Measurements from ENCODE around the gene CFAP46. TPM values are rescaled to one million over a fixed set of nuclear protein-coding genes. Genes with fewer than 3 reads are reported as not detected.

CFAP46 gene
- total and polyA plus RNA-seq, 2 of the 8 experiments (the other 6 are each of a cell fraction or from before 2014, with no cell fraction given) = 2.6 to 4.8 TPM

DNA sequence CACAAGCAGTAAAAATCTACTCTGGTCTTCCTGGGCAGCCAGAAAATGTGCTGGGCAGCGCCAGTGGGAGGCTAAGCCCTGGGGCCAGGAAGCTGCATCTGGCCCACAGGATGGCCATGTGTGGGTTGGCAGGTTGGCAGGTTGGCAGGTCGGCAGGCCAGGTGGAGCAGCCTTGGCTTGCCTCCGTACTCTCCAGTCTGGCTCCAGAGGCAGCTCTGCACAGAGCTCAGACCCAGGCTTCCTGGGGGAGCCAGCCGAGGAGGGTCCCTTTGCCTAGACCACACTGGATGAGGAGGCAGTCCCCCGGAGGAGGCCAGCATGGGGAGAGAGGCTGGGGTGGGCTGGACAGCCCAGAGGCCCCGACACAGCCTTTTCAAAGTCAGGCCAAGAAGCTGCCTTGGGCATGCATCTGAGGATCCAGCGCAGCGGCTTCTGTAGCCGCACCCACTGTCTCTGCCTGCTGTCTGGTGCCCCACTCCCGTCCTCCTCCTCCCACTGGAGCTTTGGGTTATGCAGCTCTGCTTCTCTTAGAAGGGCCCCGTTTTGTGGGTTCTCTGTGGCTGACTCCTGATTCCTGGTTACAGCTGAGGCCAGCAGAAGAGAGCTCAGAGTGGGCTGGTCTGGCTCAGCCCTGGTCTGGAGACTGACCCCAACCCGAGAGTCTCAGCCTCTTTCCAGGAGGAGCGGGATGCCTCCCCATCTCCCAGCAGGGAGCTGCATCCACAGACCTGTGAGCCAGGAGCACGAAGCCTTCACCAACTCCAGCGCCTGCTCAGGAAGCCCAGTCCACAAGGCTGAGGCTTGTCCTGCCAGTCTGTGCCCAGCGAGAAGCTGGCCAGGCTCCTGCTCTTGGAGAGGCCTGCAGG, 44.6 kb downstream of the CFAP46 start:
- no peak overlapping the region for H3K4me2 ChIP-seq (ENCODE audit: insufficient read depth in 1 of 2, low read depth in 2 of 2, low read length in 2 of 2)
- no peaks in the 10 kb centered on the region for H4K20me1 ChIP-seq (replicated peaks in 1 of 2; ENCODE audit: control insufficient read depth in 1 of 2, insufficient read depth in 2 of 2, low read length in 2 of 2)
- no peaks in the 10 kb centered on the region for H3K27me3 ChIP-seq (replicated peaks in 1 of 4; ENCODE audit: control insufficient read depth in 3 of 4, extremely low read depth in 1 of 4, insufficient read depth in 3 of 4, low read length in 3 of 4)
- H2BK5ac ChIP-seq (ENCODE audit: low read depth, low read length) = no peak overlapping the region
- H3K27ac ChIP-seq (ENCODE audit: low read depth, low read length) = no peak overlapping the region
- H3K79me2 ChIP-seq (ENCODE audit: control insufficient read depth in 1 of 2, insufficient read depth in 2 of 2, low read length in 2 of 2) = no peaks in the 10 kb centered on the region
- no peak overlapping the region for H2AK5ac ChIP-seq (ENCODE audit: low read depth, low read length)
- POLR2A ChIA-PET (ENCODE audit: partially characterized antibody) = no interaction called here
- H3K36me3 ChIP-seq (ENCODE audit: control insufficient read depth in 2 of 4, insufficient read depth in 4 of 4, low read length in 3 of 4) = no peaks in the 10 kb centered on the region
- no peak overlapping the region for H4K91ac ChIP-seq (replicated peaks; ENCODE audit: insufficient read length, low read length)
- H3K14ac ChIP-seq (ENCODE audit: insufficient read length) = no peak overlapping the region
- H3K56ac ChIP-seq (replicated peaks; ENCODE audit: insufficient read length, low read depth, low read length) = no peak overlapping the region
- DNase-seq (ENCODE audit: low read depth in 1 of 2, low spot score in 2 of 2) = no peak
- no peak overlapping the region for H3K4ac ChIP-seq (replicated peaks; ENCODE audit: insufficient read length, low read depth, low read length)
- WGBS, 2 experiments (ENCODE audit: extremely low coverage in 1 of 2, insufficient coverage in 1 of 2, insufficient read length in 1 of 2, insufficient replicate concordance in 2 of 2, low coverage in 1 of 2, low lambda C conversion rate in 2 of 2, missing lambda C conversion rate in 1 of 2) = 82% methylated on average over 15 of the region's 16 CpGs; no CpG with 5 or more reads in 1 of the 2 experiments
- CTCF ChIA-PET (ENCODE audit: partially characterized antibody) = interaction anchor here (0.7 to 1.8 kb wide), 4 partner anchors 23 to 171 kb away, joined by 3 to 5 read pairs (median 4); no protein-coding TSS in a partner anchor
- FAIRE-seq = no peak
- no peak overlapping the region for H3K23ac ChIP-seq (ENCODE audit: insufficient read length)
- no peak overlapping the region for H3K18ac ChIP-seq (ENCODE audit: extremely low read depth, low read length)
- H2BK15ac ChIP-seq (ENCODE audit: low read length) = no peak overlapping the region
- no peak overlapping the region for H3K4me3 ChIP-seq (ENCODE audit: extremely low read depth in 1 of 4, insufficient read depth in 2 of 4, low read depth in 3 of 4, low read length in 4 of 4)
- H3K23me2 ChIP-seq (ENCODE audit: low read depth, low read length) = peaks cover 3% of the 10 kb centered on the region; the same call in 1 of the 2 replicates
- H3K9ac ChIP-seq (replicated peaks in 1 of 4; ENCODE audit: extremely low read depth in 1 of 4, low read depth in 3 of 4, low read length in 3 of 4) = no peak overlapping the region
- no peak overlapping the region for H2AFZ ChIP-seq (ENCODE audit: low read length)
- no peaks in the 10 kb centered on the region for H3K79me1 ChIP-seq (ENCODE audit: low read depth, low read length)
- no peak overlapping the region for H2BK120ac ChIP-seq (replicated peaks; ENCODE audit: low read depth, low read length)
- no peak overlapping the region for H2BK12ac ChIP-seq (ENCODE audit: low read depth, low read length)
- peaks cover 2 to 11% (median 5%) of the 10 kb centered on the region in 4 experiments for H3K4me1 ChIP-seq (replicated peaks in 1 of 4; ENCODE audit: control insufficient read depth in 3 of 4, insufficient read depth in 4 of 4, low read length in 3 of 4)
- H4K5ac ChIP-seq (ENCODE audit: insufficient read length, low read depth, low read length) = no peak overlapping the region
- H4K8ac ChIP-seq (ENCODE audit: extremely low read depth, insufficient read depth, low read length) = no peak overlapping the region
- no peak overlapping the region for H2BK20ac ChIP-seq (ENCODE audit: low read length)
- peaks cover 7 to 8% of the 10 kb centered on the region in 2 experiments; a peak in 3 of 4 replicates for H3K9me3 ChIP-seq (ENCODE audit: insufficient read depth in 2 of 2, low read depth in 1 of 2, low read length in 1 of 2)
- TF ChIP-seq SIN3A (conservative IDR thresholded peaks at IDR 0.05 in 1 of 2, IDR thresholded peaks at IDR 0.05 in 1 of 2; ENCODE audit: low read depth in 1 of 2, low read length in 2 of 2) (no peak), BRCA1 (IDR thresholded peaks at IDR 0.05; ENCODE audit: low read depth, low read length) (no peak), CHD1 (IDR thresholded peaks at IDR 0.05; ENCODE audit: low read depth, low read length) (no peak), RNF2 (IDR thresholded peaks at IDR 0.05; ENCODE audit: borderline replicate concordance, low read depth, low read length, missing control alignments, poor library complexity, severe bottlenecking) (no peak), KDM5A (IDR thresholded peaks at IDR 0.05; ENCODE audit: low read length) (no peak), POU5F1 (IDR thresholded peaks at IDR 0.05; ENCODE audit: low read depth, low read length) (no peak), GABPA (IDR thresholded peaks at IDR 0.05; ENCODE audit: borderline replicate concordance, insufficient read depth, low read length) (no peak), FOSL1 (IDR thresholded peaks at IDR 0.05; ENCODE audit: insufficient read depth, low read depth, low read length) (no peak), GTF2F1 (IDR thresholded peaks at IDR 0.05; ENCODE audit: borderline replicate concordance, low read depth, low read length) (no peak), SAP30 (IDR thresholded peaks at IDR 0.05; ENCODE audit: insufficient read depth, insufficient replicate concordance, low read length) (no peak), HDAC2 (IDR thresholded peaks at IDR 0.05; ENCODE audit: borderline replicate concordance in 1 of 2, low read depth in 2 of 2, low read length in 2 of 2) (no peak)
